ENCODE results near the gene CLUH. TPM values are rescaled to one million over a fixed set of nuclear protein-coding genes. Genes with fewer than 3 reads are reported as not detected.
"Not testable (repeated sequence)": the region's sequence is repeated elsewhere in the genome, so short reads cannot be mapped to it uniquely, and the experiment has no call there.

The CLUH gene
- total RNA-seq, 1 donor from 2014 or later = 115 TPM

- no peak for DNase-seq (ENCODE audit: low read depth)
Measured at GRCh38 chr17:2688351-2689342, 22.9 kb downstream of the CLUH start.

- DNase-seq (ENCODE audit: low read depth) = no peak
Measured at GRCh38 chr17:2687074-2687418, 24.5 kb downstream of the CLUH start.

DNA sequence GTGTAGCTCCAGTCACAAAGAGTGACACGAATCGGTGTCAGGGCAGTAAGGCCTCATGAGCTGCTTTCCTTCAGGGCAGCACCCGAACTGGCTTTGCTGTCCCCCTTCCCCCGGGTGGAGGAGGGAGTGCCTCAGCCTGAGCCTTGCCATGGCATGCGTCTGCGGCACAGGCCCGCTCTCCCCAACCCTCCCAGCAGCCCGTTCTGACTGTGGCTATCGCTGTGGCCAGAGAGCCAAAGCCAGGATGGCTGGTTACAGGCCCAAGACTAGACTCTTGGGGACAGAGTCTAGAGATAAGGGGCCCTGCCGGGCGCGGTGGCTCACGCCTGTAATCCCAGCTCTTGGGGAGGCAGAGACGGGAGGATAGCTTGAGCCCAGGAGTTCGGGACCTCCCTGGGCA is 25.9 kb downstream of the CLUH start:
- no peak for DNase-seq (ENCODE audit: low read depth)

GRCh38 chr17:2684549-2684948 is 27.0 kb downstream of the CLUH start:
- no peak for DNase-seq (ENCODE audit: low read depth)

DNA sequence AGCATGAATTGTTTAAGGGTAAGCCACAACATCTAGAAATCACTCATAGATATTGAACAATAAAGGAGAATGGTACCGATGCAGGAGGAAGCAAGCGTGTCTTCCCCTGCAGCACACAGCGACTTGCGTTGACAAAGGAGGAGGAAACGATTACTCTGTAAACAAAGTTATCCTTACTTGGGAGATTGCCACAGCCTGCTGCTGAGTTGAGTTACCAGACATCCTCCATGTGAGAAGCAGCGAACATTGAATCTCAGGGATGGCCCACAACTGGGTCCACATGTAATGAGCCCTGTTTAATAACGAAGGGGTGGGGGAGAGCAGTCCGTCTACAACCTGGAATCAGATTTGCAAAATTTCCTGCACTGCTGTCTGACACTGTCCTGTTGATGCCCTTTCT is 27.7 kb downstream of the CLUH start:
- DNase-seq (ENCODE audit: low read depth) = no peak

DNA sequence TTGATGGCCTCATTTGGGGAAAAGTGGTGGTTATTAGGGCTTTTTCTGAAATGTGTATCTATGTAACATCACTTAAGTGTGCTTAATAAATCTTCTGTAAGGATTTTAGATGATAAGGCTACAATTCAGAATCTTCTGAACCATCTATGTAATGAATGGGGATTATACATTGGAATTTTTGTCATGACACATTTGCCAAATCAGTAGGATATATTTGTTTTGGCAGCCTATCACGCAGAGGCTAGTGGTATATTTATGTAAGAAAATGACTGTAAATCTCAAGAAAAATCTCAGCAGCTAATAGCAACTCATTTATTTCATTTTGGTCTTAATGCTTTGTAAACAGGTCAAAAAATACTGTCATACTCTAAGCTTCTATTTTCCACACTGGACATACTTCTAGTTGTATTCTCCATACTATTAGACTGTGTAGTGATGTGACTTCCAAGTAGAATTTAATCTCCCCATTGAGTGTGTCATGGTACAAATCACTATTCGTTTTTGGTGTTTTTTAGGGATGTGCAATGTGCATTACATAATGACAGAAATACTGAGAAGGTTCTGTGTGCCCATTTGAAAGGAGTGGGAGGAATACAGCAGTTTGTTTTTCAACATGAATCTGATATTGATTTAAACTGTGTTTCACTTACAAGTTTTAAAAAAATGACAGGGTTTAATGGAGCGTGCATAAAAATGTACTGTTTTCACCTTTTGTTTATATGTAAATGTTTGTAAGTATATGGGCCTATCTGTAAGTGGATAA is 29.2 kb downstream of the CLUH start:
- no peak for DNase-seq (ENCODE audit: low read depth)

DNA sequence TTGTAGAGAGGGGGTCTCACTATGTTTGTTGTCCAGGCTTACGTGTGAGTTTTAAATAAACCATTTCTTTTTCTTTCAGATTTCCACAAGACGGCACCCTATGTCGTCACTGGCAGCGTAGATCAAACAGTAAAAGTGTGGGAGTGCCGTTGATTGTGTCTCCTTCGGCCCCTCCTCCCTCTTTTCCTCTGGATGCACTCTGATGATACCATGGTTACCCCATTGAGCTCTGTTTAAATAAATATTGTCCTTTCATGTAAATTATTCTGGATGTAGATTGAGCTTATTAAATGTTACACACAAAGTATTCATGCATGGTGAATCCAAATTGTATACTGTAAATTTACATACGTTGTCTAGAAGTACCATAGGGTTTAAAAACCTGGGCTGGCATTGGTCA is 29.9 kb downstream of the CLUH start:
- DNase-seq (ENCODE audit: low read depth) = no peak

DNA sequence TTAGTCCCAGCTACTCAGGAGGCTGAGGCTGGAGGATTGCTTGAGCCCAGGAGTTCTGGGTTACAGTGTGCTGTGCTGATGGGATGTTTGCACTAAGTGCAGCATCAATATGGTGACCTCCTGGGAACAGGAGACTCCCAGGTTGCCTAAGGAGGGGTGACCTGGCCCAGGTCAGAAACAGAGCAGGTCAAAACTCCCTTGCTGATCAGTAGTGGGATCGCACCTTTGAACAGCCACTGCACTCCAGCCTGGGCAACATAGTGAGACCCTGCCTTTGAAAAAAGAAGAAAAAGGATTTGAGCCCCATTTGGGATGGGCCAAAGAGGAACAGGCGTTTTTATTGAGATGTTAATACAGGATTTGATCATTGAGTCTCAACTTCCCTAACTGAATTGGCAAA is 30.6 kb downstream of the CLUH start:
- no peak for DNase-seq (ENCODE audit: low read depth)

DNA sequence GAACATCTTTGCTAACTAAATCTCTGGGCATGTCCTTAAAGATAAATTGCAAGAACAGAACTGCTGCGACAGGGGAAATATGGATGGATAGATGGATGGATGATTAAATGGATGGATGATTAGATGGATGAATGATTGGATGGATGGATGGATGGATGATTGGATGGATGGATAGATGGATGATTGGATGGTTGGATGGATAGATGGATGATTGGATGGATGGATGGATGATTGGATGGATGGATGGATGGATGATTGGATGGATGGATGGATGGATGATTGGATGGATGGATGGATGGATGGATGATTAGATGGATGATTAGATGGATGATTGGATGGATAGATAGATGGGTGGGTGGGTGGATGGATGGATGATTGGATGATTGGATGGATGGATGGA is 32.3 kb downstream of the CLUH start:
- not testable (repeated sequence) for DNase-seq (ENCODE audit: low read depth)

DNA sequence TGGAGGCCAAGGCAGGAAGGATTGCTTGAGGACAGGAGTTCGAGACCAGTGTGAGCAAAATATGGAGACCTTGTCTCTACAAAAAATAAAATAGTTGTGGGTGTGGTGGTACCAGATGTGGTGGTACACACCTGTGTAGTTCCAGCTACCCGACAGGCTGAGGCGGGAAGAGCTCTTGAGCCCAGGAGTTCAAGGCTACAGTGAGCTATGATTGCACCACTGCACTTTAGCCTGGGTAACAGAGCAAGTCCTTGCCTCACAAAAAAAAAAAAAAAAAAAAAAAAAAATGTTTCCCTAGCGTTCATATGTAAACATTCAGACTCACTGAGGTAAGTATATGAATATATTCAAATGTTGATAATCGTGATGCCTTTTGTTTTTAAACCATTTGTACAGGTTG is 39.5 kb downstream of the CLUH start:
- no peak for DNase-seq (ENCODE audit: low read depth)

DNA sequence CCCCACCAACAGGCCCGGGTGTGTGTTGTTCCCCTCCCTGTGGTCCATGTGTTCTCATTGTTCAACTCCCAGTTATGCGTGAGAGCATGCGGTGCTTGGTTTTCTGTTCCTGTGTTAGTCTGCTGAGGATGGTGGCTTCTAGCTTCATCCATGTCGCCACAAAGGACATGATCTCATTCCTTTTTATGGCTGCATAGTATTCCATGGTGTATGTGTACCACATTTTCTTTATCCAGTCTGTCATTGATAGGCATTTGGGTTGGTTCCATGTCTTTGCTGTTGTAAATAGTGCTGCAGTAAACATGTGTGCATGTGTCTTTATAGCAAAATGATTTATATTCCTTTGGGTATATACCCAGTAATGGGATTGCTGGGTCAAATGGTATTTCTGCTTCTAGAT is 51.2 kb downstream of the CLUH start:
- not testable (repeated sequence) for DNase-seq (ENCODE audit: low read depth)

- peak; percentile 47 for DNase-seq (ENCODE audit: low read depth)
Measured at GRCh38 chr17:2659337-2659736, 52.2 kb downstream of the CLUH start.

DNA sequence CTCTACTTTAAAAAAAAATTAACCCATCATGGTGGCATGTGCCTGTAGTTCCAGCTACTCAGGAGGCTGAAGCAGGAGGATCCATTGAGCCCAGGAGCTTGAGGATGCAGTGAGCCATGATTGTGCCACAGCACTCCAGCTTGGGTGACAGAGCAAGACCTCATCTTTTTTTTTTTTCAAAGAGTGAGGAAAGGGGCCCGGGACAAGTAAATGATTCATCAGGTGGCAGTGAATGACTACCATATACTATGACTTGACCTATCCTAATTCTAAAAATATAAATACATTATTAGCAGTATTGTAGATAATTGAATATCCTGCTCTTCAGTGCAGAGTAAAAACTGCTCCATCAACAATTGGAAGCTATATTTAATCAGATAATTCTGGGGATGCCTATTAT is 55.3 kb downstream of the CLUH start:
- DNase-seq (ENCODE audit: low read depth) = peak; percentile 10

DNA sequence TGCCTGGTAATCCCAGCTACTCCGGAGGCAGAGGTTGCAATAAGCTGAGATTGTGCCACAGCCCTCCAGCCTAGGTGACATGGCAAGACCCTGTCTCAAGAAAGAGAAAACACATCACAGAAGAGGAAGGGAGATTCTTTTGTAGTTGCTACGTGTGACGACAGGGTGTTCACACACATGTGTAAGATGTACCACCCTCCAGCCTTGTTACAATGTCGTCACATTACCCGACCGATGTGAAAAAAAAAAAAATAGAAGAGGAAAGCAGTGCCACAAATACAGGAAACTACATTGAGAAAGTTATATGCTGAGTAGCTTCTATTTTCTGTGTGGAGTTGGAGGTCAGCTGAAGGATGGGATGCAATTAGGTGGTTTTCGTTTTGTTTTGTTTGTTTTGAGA is 56.0 kb downstream of the CLUH start:
- no peak for DNase-seq (ENCODE audit: low read depth)

DNA sequence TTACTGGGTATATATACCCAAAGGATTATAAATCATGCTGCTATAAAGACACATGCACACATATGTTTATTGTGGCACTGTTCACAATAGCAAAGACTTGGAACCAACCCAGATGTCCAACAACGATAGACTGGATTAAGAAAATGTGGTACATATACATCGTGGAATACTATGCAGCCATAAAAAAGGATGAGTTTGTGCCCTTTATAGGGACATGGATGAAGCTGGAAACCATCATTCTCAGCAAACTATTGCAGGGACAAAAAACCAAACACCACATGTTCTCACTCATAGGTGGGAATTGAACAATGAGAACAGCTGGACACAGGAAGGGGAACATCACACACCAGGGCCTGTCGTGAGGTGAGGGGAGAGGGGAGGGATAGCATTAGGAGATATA is 58.7 kb downstream of the CLUH start:
- DNase-seq (ENCODE audit: low read depth) = not testable (repeated sequence)

DNA sequence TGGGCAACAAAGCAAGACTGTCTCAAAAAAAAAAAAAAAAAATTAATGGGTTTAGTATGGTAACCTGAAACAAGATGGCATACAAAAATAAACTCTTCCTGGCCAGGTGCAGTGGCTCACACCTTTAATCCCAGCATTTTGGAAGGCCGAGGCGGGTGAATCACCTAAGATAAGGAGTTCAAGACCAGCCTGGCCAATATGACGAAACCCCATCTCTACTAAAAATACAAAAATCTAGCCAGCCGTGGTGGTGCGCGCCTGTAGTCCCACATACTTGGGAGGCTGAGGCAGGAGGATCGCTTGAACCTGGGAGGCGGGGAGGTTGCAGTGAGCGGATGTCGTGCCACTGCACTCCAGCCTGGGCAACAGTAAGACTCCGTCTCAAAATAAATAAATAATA is 62.4 kb downstream of the CLUH start:
- no peak for DNase-seq (ENCODE audit: low read depth)

DNA sequence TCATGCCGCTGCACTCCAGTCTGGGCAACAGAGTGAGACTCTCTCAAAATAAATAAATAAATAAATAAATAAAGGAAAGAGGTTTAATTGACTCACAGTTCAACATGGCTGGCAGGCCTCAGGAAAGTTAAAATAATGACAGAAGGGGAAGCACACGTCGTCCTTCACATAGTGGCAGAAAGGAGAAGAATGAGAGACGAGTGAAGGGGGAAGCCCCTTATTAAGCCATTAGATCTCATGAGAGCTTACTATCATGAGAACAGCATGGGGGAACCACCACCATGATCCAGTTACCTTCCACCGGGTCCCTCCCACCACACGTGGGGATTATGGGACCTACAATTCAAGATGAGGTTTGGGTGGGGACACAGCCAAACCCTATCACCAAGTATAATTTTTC is 63.6 kb downstream of the CLUH start:
- DNase-seq (ENCODE audit: low read depth) = no peak

DNA sequence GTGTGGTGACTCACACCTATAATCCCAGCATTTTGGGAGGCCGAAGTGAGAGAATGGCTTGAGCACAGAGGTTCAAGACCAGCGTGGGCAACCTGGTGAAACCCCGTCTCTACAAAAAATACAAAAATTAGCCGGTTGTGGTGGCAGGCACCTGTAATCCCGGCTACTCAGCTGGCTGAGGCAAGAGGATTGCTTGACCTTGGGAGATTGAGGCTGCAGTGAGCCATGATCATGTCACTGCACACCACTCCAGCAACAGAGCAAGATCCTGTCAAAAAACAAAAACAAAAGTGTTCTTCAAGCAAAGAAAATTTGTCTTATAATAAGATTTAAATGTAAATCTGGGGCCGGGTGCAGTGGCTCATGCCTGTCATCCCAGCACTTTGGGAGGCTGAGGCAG is 66.6 kb downstream of the CLUH start:
- DNase-seq (ENCODE audit: low read depth) = no peak

Other genes with a start within 250 kb of the CLUH start
- gene METTL16, start 199.9 kb downstream of the CLUH start, total RNA-seq = 13.4 and 18.2 TPM in 2 replicates
- 103 and 169 TPM in 2 replicates for gene PAFAH1B1, start 118.1 kb downstream of the CLUH start, total RNA-seq
- gene CCDC92B, start 37.9 kb upstream of the CLUH start, total RNA-seq = not detected in 2 replicates
- gene RAP1GAP2, start 84.7 kb upstream of the CLUH start, total RNA-seq = 11.1 and 15.9 TPM in 2 replicates

Data from renal cortical epithelial cell (primary cell).